HEK293T (cell line): ENCODE data around the gene HOXD10.

Experiments
- BHLHE40 ChIP-seq: fragments of 450-650 bp; IDR thresholded peaks from 2 replicates; pipeline ENCODE4 v1.6.1; 2016; ENCODE audit warnings: mild to moderate bottlenecking, moderate library complexity, borderline replicate concordance
- ELF4 ChIP-seq: fragments of 450-650 bp; IDR thresholded peaks from 2 replicates; pipeline ENCODE4 v1.6.1; 2017; ENCODE audit warnings: antibody characterized with exemption
- FOXA1 ChIP-seq: fragments of 450-650 bp; IDR thresholded peaks from 2 replicates; pipeline ENCODE4 v1.6.1; 2016; ENCODE audit warnings: mild to moderate bottlenecking
- FOXM1 ChIP-seq: fragments of 450-650 bp; IDR thresholded peaks from 2 replicates; pipeline ENCODE4 v1.6.1; 2017; ENCODE audit warnings: mild to moderate bottlenecking, borderline replicate concordance
- HDGF ChIP-seq: fragments of 450-650 bp; IDR thresholded peaks from 2 replicates; pipeline ENCODE4 v1.6.1; 2017; ENCODE audit warnings: antibody characterized with exemption, borderline replicate concordance
- L3MBTL2 ChIP-seq: fragments of 450-650 bp; conservative IDR thresholded peaks from 2 replicates; pipeline ENCODE4 v1.6.1; 2016; ENCODE audit warnings: mild to moderate bottlenecking
- NFRKB ChIP-seq: fragments of 450-650 bp; IDR thresholded peaks from 2 replicates; pipeline ENCODE4 v1.6.1; 2016; ENCODE audit warnings: mild to moderate bottlenecking, moderate library complexity
- PKNOX1 ChIP-seq: fragments of 450-650 bp; IDR thresholded peaks from 2 replicates; pipeline ENCODE4 v1.6.1; 2016
- SP1 ChIP-seq: fragments of 450-650 bp; IDR thresholded peaks from 2 replicates; pipeline ENCODE4 v1.6.1; 2017
- SUZ12 ChIP-seq: fragments of 450-650 bp; IDR thresholded peaks from 2 replicates; pipeline ENCODE4 v1.6.1; 2016; ENCODE audit warnings: mild to moderate bottlenecking
- TARDBP ChIP-seq: fragments of 450-650 bp; IDR thresholded peaks from 2 replicates; pipeline ENCODE4 v1.6.1; 2016
- ZNF384 ChIP-seq: fragments of 450-650 bp; IDR thresholded peaks from 2 replicates; pipeline ENCODE4 v1.6.1; 2016

GRCh38 chr2:176133389-176133788, 16.8 kb downstream of the HOXD10 start:
- TF ChIP-seq FOXA1 = no peak
- no peak for TF ChIP-seq L3MBTL2
- no peak for TF ChIP-seq FOXM1
- no peak for TF ChIP-seq SP1
- no peak for TF ChIP-seq SUZ12
- TF ChIP-seq ELF4 = no peak
- no peak for TF ChIP-seq ZNF384
- TF ChIP-seq BHLHE40 = no peak
- no peak for TF ChIP-seq NFRKB
- no peak for TF ChIP-seq PKNOX1
- no peak for TF ChIP-seq HDGF
- TF ChIP-seq TARDBP = no peak
